ENCODE results near the gene TBXA2R.
"Not testable (repeated sequence)": the region's sequence is repeated elsewhere in the genome, so short reads cannot be mapped to it uniquely, and the experiment has no call there.

The TBXA2R gene

GRCh38 chr19:3638208-3639193 is 31.8 kb upstream of the TBXA2R start:
- DNase-seq: no peak

GRCh38 chr19:3637621-3638020 is 30.9 kb upstream of the TBXA2R start:
- DNase-seq: no peak

- DNase-seq: no peak
Observed at GRCh38 chr19:3636962-3637361, 30.3 kb upstream of the TBXA2R start.

GRCh38 chr19:3636506-3636905 is 29.8 kb upstream of the TBXA2R start:
- DNase-seq: no peak

GRCh38 chr19:3634496-3635045 is 27.9 kb upstream of the TBXA2R start:
- no peak for DNase-seq

- DNase-seq: no peak
Observed at GRCh38 chr19:3633559-3633988, 26.9 kb upstream of the TBXA2R start.

- DNase-seq: no peak
Observed at GRCh38 chr19:3632739-3633558, 26.3 kb upstream of the TBXA2R start.

GRCh38 chr19:3632098-3632497 is 25.4 kb upstream of the TBXA2R start:
- no peak for DNase-seq

- no peak for DNase-seq
Observed at GRCh38 chr19:3631053-3631861, 24.6 kb upstream of the TBXA2R start.

GRCh38 chr19:3628766-3629165 is 22.1 kb upstream of the TBXA2R start:
- not testable (repeated sequence) for DNase-seq

- no peak for DNase-seq
Observed at GRCh38 chr19:3627351-3627723, 20.7 kb upstream of the TBXA2R start.

GRCh38 chr19:3626473-3627350 is 20.0 kb upstream of the TBXA2R start, which contains the start of gene CACTIN:
CACTIN (minus strand) TSS chr19:3626790; CDS start chr19:3626762, 28 bp downstream.
- DNase-seq: peak; percentile 99 to 100

GRCh38 chr19:3625996-3626472 is 19.4 kb upstream of the TBXA2R start:
- DNase-seq: no peak

GRCh38 chr19:3623716-3624115 is 17.0 kb upstream of the TBXA2R start:
- no peak for DNase-seq

- DNase-seq: no peak
Observed at GRCh38 chr19:3622224-3622623, 15.5 kb upstream of the TBXA2R start.

GRCh38 chr19:3621689-3622088 is 15.0 kb upstream of the TBXA2R start:
- no peak for DNase-seq

GRCh38 chr19:3620817-3621547 is 14.3 kb upstream of the TBXA2R start:
- DNase-seq: no peak

- DNase-seq: no peak
Observed at GRCh38 chr19:3620145-3620816, 13.6 kb upstream of the TBXA2R start.

GRCh38 chr19:3619631-3620012 is 12.9 kb upstream of the TBXA2R start:
- DNase-seq: no peak

Data from activated CD4-positive, alpha-beta T cell treated with anti-CD3 and anti-CD28 coated beads, Interleukin-2, amount 50 U/mL, for 48 hours (primary cell).